ENCODE measurements around the gene RUNX1.

Gene RUNX1

DNA sequence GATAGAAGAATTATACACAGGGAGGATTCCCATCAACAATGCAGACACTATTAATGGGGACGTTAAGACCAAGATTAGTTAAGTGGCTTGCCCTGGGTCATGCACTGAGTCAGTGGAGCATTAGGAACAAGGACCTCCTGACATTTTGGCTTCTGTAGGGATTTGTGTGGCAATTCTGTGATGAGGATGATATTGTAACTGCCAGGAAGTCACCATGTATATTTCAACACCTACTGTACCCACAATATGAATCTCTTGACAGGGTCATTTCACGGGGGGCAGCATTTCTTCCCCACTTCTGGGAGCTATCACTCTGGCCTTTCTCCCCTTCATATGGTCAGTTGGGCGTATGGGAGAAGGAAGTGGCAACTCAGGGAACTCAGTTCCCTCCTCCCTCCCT lies 134.9 kb downstream of the RUNX1 start:
- no peak for DNase-seq

DNA sequence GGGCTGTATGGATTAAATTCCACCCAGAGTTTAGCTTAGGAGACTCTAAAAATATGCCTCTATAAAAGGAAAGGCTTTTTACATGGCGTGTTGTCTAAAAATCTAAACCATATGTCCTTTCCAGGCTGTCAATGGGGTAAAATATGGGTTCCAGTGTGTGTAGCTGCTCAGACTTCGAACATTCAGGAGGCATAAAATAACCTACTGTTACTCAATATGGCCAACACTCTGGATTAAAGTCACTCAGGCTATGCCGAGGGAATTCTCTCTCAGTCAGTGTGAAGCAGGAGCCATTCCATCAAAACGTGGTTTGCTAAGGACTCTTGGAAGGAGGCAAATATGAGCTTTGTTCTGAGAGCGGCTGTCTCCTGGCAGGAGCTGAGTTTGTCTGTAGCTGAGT lies 135.3 kb downstream of the RUNX1 start:
- DNase-seq = no peak

DNA sequence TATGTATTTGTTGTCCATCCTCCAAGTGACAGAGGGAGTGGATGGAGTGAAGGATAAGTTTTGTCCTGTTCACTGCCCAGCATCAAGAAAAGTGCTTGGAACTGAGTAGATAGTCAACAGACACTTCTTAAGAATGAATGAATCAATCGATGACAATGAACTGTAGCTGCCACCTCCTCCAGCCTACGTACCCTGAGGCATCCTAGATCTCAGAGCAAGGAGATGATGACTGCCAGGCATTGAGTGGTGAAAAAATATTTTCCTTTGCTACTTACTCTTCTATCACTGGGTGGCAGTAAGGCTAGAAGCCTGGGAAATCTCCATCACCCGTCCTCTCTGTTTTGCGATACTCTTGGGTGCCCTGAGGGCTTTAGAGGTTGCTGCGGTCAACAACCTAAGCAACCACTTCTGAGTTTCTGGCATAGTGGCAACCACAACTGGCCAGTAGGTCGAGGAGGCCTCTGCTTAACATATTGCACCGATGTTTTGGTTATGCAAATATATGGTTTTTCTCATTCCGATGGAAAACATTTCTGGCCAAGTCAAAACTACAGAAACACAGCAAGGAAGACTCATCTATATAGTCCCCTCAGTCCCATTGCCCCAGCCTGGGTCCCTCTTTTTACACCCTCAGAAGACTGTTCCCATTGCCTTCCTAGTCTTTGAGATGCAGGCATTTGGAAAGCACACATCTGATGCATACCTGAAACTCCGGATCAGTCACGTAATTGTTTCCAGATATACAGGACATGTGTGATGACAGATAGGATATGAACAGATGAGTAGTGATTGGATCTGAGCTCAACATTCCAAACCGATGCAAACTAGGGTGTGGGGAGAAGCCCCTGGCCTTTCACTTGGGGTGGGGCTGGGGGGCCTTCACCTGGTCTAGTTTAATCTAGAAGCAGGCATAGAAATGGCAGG lies 136.8 kb downstream of the RUNX1 start:
- no peak for DNase-seq

DNA sequence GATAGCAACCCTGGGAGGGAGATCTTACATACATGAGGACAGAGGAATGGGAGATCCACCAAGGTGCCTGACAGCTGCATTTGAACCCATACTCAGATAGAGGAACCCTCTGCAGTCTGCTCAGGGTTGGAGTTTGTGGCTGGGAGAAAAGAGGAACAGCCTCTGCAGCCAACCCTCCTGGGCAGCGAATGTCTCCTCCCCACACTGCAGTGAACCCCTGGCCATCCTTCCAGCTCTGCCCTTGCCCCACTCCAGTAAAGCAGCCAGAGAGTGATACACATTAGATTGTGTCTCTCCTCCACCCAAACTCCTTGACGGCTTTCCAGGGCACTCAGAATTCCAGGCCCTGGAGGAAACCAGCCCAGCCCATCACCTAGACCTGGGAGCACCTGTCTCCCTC lies 137.7 kb downstream of the RUNX1 start:
- no peak for DNase-seq

DNA sequence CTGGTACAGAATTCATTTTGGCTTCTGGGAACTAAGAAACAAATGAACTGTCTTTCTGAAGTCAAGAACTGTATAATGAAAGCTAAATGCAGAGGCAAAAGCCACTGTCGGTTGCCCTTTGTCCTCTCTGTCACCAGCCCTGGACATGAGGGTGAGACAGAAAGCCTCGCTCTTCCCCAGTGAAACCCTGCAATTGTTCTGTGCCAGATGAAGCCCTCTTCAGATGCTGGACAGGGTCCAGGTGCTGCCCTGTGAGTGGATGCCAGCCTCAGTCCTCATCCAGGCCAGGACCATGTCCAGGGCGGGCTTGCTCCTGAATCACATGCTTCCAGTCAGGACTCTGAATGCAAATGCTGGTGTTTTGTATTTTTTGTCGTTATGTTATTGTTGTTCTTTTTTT lies 138.7 kb downstream of the RUNX1 start:
- DNase-seq = no peak

DNA sequence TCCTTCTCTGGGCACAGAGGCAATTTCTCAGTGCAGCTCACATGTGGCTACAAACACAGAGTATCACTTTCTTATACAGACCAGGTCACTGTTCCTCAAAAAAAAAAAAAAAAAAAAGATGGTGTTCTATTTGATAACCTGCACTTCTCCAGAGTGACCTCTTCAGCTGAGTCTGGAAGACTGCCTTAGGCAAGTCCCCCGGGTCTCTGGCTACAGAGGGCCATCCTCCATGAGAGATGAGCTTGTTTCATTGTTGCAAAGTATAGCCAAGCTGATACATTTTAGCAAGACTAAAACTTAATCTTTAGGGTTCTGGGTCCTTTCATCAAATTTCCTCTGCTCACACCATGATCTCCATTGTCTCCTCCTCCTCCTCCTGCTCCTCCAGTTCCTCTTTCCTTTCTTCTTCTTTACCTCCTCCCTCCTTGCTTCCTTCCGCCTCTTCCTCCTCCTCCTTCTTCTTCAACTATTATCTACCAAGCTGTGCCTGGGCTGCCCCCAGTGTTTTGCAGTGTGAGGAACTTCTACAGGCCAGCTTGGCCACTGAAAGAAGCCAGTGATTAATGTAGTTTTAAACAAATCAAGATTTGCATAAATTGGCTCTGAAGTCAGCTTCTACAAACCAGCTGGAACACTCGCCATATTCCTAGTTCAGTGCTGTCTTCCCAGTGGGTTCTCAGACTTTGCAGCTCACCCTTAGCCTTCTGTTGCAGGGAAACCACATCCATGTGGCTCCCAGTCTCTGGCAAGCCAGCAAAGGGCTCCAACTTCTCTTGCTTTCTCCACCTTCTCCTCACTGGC lies 139.4 kb downstream of the RUNX1 start:
- DNase-seq = no peak

DNA sequence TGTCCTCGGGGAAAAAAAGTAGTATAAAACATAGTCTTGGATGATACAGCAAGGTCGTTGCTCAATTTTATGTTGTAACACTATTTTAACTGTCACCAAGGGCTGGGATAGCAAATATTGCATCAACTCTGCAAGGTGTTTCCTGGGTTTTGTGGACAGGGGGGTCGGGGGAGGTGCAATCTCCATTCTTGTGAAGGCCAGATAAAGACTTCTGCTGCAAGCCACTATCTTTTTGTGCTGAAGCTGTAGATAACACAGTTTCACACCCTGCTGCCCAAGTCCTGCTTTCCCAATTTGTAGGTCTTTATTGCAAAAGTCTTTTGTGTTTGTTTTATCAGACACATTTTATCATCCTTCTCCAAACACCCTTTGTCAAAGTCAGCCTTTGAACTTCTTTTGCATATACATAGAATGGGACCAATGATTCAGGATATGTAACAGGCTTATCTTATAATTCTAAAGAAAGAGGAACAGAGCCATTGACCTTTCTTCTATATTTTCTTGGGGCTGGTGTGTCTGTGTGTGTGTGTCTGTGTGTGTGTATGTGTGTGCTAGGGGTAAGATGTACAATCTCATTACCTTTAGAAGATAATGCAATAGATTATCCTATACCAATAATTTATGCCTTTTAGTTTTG lies 140.6 kb downstream of the RUNX1 start:
- DNase-seq = no peak

DNA sequence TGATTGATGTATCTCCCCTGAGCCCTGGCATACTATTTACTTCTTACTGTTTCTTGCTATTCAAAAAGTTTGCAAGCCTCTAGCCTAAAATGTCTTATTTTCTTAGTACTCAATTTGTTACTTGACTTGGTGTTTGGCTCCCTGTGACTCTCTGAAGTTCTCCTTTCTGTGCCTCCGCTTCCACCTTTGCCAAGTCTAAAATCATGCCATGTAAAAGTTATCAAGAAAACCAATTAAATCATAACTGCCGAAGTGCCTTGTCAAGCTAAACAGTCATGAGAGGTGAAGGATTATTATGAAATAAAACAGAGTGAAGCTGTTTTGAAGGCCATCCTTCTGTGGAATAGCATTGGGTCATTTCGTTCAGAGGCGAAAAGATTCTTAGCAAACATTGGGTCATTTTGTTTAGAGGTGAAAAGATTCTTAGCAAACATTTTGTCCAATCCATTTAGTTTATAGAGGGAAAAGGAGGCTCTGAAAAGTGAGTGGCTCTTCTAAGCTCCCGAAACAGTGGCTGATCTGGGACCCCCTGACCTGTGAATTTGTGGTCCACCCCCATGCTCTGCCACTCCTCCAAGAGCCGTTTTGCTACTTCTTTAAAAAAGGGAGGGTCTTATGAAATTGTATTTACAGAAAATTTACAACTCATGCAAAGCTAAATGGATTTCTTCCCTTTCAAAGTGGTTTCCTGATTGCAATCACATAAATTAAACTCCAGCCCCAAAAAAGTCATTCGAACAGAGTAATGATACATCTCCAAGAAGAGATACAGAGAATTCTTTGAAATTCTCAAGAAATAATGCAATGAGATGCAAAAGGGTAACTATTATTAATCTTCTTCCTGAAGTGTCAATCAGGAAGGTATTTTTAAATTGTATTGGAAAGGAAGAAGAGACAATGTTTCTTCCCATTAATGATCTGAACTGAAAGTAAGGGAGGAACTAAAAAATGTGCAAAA lies 141.4 kb downstream of the RUNX1 start:
- no peak for DNase-seq

DNA sequence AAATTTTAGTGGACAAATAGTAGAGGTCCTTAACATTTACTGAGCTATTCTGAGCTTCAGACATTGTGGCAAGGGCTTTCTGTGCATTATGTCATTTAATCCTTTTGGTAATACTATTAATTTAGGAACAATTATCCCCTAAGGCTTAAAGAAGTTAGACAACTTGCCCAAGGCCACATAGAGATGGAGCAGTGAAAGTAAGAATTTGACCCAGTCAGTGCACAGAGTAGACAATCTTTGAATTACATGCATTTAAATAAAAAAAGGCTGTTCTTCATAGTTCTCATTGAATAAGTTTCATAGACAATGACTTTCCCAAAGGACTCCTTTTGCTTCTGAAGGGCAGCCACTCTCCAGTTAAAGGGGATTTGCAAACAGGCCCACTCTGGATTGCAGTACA lies 142.7 kb downstream of the RUNX1 start:
- DNase-seq = no peak

DNA sequence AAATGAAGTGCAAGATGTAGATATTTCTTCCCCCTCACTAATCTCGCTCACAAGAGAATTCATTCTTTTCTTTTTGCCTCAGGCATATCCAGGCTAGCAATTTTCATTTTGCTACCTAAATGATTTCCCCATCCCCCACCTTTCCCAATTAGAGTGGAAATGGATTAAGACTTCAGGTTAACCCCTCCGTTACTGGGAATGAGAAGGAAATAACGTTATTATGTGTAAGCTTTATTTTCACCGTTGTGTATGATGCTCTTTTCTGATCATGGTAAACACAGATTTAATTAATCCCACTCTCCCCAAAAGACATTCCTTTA lies 143.9 kb downstream of the RUNX1 start:
- no peak for DNase-seq

DNA sequence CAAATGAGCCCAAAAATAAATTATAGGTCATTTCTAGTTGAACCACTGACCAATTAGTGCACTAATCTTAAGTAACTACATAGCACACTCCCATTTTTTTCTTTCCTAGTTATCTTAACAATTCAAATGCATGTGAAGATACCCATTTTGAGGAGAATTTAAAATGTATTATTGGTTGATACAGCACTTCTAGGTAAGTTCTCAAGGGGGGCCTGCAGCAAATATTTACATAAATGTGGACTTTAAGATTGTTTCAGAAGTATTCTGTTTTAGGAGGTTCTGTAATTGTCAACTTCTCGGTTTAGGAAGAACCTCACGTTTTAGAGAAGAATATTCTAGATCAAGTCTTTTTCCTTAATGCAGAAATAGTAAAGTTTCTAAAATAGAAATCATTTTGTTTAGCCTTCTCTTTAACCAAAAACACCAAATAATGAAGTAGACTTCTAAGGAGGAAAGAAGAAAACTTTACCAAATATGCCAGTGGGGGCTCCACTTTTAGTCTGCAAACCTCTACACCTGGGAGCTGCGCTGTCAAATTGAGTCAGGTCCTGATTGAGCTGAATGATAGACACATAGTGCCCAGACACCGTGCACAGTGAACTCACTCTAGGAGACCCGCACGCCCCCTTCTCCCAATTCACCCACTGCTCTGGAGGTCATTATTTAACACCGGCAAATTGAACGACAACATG lies 144.4 kb downstream of the RUNX1 start:
- no peak for DNase-seq

DNA sequence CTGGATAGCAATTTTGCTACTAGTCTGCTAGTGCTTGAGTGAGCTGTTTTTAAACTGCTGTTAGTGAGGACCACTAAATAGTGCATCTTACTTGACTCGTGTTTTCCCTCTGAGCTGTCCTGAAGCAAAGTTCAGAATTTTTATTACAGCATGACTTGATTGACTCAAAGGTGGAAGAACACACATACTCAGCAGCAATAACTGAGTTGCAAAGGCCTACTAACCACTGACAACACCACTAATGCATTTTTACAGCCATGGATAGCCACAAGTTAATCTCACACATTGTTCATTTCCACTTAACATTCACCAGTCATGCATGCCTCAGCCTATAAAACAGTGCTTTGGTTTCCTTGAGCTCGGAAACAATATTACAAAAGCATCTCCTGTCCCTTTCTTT lies 148.7 kb downstream of the RUNX1 start:
- no peak for DNase-seq

DNA sequence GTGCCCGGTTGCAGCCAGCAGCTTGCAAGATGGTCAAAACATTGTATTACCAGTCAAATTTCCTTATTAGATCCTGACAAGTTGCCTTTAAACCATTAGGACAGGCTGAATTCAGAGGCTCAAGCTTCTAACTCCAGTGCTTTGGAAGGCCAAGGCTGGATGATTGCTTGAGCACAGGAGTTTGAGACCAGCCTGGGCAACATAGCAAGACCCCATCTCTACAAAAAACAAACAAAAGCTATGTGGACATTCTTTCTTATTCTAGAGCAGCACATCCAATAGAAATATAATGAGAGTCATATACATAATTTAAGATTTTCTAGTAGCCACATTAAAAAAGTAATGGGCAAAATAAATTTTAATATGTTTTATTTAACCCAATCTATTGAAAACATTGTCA lies 149.3 kb downstream of the RUNX1 start:
- DNase-seq = no peak

DNA sequence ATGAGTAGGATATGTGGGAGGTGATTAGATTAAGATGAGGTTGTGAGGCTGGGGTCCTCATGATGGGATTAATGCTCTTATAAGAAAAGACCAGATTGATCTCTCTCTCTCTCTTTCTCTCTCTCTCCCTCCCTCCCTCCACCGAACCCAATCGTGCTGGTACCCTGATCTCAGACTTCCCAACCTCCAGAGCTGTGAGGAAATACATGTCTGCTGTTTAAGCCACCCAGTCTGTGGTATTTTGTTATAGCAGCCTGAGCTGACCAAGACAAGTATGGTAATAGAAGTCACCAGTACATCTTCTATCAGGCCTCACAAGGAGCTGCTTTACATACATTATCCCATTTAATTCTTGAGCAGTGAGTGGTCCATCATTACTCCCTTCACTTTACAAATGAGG lies 149.8 kb downstream of the RUNX1 start:
- DNase-seq = no peak

DNA sequence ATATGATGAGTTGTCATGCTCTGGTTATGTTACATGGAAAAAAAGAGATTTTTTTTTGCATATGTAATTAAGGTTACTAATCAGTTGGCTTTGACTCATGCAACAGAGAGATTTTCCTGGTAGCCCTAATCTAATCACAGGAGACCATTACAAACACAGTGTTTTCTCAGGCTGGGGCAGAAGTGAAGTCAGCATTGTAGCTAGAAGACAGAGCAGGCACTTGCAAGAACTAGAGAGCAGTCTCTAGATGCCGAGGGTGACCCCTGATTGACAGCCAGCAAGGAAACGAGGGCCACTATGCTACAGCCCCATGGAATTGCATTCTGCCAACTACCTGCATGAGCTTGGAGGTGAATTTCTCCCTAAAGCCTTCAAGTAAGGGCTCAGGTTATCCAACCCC lies 151.3 kb downstream of the RUNX1 start:
- DNase-seq = no peak

DNA sequence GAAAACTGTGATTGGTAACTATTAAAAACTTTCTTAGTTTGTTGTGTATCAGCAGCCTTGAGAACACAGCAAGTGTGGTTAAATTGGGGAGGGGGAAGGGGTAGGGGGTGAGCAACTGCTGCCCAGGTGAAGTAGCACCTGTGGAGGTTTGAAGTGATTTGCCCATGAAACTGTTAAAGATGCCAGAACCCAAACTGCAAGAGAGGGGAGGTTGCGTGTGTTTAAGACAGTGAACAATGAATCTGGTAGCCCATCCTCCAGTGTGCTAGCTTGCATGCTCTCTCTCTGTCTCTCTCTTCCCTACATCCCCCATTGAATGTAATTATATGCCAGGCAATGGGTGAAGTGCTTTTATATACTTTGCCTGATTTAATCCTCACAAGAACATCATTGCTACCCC lies 154.7 kb downstream of the RUNX1 start:
- DNase-seq = no peak

DNA sequence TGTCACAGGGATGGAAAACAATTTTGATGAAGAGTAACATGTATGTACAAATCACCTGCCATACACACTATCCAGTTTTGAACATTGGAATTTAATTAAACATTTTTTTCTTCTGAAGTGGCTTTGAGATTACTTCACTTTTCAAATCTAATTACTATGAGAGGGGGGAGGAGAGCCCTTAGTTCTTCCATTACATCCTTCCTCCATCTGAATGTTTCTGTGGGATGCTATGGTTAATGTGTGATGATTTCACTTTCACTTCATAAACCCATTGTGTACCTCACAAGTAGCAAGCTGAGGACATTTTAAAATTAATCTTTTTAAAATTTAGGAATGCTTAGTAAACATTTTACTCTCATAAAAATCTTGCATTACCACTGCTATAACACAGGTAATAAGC lies 156.9 kb downstream of the RUNX1 start:
- DNase-seq = no peak

DNA sequence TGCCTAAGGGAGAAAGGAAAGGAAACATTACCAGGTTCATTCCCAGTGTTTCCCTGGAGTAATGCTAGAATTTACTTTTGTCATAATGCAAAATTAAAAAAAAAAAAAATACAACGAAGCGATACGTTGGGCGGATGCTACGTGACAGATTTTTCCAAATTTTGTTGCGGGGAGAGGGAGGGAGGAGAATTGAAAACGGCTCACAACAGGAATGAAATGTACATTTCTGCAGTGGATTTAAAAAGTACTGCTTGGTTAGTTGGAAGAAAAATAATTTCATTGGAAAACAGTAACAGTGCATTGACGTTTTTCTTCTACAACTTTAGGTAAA lies 157.5 kb downstream of the RUNX1 start:
- DNase-seq = no peak

DNA sequence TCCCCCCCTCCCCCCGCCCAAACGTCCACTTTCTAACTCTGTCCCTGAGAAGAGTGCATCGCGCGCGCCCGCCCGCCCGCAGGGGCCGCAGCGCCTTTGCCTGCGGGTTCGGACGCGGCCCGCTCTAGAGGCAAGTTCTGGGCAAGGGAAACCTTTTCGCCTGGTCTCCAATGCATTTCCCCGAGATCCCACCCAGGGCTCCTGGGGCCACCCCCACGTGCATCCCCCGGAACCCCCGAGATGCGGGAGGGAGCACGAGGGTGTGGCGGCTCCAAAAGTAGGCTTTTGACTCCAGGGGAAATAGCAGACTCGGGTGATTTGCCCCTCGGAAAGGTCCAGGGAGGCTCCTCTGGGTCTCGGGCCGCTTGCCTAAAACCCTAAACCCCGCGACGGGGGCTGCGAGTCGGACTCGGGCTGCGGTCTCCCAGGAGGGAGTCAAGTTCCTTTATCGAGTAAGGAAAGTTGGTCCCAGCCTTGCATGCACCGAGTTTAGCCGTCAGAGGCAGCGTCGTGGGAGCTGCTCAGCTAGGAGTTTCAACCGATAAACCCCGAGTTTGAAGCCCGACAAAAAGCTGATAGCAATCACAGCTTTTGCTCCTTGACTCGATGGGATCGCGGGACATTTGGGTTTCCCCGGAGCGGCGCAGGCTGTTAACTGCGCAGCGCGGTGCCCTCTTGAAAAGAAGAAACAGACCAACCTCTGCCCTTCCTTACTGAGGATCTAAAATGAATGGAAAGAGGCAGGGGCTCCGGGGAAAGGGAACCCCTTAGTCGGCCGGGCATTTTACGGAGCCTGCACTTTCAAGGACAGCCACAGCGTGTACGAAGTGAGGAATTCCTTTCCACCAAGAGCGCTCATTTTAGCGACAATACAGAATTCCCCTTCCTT lies 158.1 kb downstream of the RUNX1 start:
- no peak for DNase-seq

DNA sequence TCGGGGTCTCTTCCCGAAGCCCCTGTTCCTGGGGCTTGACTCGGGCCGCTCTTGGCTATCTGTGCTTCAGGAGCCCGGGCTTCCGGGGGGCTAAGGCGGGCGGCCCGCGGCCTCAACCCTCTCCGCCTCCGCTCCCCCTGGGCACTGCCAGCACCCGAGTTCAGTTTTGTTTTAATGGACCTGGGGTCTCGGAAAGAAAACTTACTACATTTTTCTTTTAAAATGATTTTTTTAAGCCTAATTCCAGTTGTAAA lies 158.7 kb downstream of the RUNX1 start:
- DNase-seq = no peak

DNA sequence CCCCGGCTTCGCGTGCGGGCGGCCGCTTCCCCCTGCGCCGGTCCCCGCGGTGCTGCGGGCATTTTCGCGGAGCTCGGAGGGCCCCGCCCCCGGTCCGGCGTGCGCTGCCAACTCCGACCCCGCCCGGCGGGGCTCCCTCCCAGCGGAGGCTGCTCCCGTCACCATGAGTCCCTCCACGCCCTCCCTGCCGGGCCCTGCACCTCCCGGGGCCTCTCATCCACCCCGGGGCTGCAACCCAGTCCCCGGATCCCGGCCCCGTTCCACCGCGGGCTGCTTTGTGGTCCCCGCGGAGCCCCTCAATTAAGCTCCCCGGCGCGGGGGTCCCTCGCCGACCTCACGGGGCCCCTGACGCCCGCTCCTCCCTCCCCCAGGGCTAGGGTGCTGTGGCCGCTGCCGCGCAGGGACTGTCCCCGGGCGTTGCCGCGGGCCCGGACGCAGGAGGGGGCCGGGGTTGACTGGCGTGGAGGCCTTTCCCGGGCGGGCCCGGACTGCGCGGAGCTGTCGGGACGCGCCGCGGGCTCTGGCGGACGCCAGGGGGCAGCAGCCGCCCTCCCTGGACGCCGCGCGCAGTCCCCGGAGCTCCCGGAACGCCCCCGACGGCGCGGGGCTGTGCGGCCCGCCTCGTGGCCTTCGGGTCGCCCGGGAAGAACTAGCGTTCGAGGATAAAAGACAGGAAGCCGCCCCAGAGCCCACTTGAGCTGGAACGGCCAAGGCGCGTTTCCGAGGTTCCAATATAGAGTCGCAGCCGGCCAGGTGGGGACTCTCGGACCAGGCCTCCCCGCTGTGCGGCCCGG lies 159.2 kb downstream of the RUNX1 start:
- peak; percentile 25 to 57 for DNase-seq
